IPS-NIHi7 (cell line): ENCODE data around the gene NUAK1.

Source experiments
- DNase-seq: peaks from one replicate; pipeline ENCODE4 v3.0.0; 2012; ENCODE audit warnings: mixed read lengths; ENCODE audit errors: extremely low spot score

NUAK1 gene

GRCh38 chr12:106110626-106111300 is 28.0 kb downstream of the NUAK1 start:
- no peak for DNase-seq

GRCh38 chr12:106109168-106109910 is 29.4 kb downstream of the NUAK1 start:
- DNase-seq: no peak

DNA sequence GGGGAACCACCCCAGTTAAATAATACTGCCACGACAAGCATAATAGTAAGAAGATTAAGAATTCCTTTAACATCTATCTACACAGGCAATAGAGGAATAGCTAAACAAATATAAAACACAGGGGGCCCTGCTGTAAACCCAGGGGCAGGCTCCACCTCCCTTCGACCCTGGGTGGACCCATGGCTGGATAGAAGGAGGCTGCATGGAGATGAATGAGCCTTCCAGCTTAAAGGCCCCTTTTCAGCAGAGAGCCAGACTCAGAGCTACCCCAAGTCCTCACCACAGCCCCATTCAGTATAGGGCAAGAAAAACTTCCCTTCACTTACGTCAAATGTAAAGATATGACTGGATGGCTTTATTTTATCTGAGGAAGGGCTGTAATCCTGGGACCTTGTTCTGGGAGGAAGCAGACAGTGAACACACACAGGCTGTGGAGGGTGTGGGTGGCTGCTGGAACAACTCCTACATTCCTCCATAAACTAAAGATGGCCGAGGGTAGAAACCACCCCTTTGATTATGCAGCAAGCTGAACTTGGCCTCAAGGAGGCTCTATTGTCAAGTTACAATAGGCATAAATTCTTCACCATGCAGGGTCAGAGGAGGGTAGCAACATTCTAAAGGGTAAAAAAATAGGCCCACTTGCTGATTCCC is 30.4 kb downstream of the NUAK1 start:
- peak; percentile 53 for DNase-seq

DNA sequence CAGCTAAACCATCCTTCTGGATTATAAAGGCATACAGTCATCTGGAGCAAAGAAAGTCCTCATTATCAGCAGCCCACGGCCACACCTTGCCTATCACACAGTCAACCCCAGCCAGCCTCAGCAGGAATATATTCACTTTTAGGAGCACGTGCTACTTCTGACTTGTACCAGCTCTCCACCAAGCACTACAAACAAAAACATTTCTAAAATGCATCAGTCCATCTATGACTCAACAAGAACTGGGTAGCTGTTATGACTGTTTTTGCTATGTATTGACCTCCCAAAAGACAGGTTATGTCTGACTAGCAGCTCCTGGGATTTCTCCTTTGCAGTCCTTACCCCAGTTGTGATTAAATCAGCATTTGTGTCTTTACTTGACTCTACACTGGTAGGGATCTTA is 31.2 kb downstream of the NUAK1 start:
- no peak for DNase-seq

DNA sequence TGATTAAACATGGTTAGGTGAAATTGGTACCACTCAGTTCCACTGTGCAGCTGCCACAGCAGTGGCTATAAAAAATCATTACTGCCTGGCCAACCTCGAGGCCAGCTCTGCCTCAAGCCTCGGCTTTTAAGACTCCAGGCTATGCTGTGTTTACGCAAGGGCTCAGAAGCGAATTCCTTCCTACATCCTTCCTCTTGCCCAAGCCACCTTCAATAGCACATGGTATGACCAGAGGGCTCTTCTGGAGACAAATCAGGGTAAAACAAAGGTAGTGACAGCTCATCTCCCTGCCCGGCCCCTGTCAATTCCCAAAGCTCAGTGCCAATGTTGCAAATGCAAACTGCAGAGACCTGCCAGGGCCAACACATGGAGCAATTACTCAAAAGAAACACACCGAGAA is 31.9 kb downstream of the NUAK1 start:
- DNase-seq: no peak

GRCh38 chr12:106106061-106106566 is 32.6 kb downstream of the NUAK1 start:
- DNase-seq: no peak

DNA sequence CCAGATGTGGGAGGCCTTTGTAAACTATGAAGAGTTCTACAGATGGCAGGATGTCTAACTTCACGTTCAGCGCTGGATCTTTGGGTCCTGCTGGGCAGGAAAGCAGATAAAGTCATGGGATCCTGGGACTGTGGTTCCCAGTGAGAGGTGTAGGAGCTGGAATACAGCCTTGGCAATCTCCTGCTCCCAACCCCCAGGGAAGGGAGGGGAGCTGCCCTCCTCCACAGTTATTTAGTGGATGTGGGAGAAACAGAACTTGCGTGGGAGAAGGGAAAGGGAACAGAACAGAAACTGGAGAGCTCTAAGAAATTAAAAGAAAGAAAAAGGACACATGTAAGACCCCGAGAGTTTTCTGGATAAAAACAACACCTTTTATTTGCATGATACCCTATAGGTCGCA is 37.0 kb downstream of the NUAK1 start:
- DNase-seq: no peak

GRCh38 chr12:106098691-106099200 is 40.0 kb downstream of the NUAK1 start:
- no peak for DNase-seq

- DNase-seq: no peak
These were observed 41.7 kb downstream of the NUAK1 start for GRCh38 chr12:106097011-106097410.

GRCh38 chr12:106096376-106096775 is 42.4 kb downstream of the NUAK1 start:
- DNase-seq: no peak

- no peak for DNase-seq
These were observed 44.5 kb downstream of the NUAK1 start for GRCh38 chr12:106094304-106094703.

- DNase-seq: no peak
These were observed 45.5 kb downstream of the NUAK1 start for GRCh38 chr12:106093246-106093645.

GRCh38 chr12:106091446-106091820 is 47.3 kb downstream of the NUAK1 start:
- DNase-seq: no peak

DNA sequence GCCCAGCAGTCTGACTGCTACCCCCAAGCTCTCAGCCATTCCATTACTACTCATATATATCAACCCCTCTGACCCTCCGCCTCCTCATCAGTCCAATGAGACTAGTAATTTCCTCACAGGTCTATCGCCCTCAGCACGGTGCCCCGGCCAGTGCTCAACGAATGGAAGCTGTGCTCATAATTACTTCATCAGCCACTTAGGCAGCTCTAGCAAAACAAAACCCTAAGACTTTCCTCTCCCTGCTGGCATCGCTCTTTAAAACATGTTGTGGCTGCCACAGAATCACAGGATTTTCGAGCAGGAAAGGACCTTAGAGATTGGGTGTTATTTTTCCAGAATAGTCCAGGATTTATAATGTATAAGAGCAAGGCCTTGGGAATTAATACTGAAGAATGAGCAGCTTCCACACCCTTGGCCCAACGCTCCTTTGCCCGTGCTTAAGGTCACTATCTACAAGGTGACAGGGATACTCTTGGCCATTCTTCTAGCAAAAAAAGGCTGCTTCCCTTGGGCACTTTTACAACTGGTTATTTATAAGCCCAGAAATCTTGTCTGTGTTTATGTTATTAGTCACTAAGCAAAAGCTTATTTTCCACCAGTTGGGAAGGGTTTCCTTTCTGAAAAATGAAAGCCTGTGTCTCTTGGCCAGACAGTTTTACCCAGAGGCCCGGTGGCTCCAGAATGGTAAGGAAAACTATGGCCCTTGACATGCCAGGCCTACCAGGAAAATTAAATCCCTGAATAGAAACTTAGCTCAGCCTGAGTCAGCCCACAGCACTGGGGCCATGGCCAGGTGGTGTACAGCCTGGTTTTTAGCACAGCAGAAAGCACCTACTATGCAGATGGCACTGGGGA is 47.9 kb downstream of the NUAK1 start:
- DNase-seq: no peak

GRCh38 chr12:106089935-106090334 is 48.8 kb downstream of the NUAK1 start:
- no peak for DNase-seq

GRCh38 chr12:106088811-106089485 is 49.8 kb downstream of the NUAK1 start:
- no peak for DNase-seq

DNA sequence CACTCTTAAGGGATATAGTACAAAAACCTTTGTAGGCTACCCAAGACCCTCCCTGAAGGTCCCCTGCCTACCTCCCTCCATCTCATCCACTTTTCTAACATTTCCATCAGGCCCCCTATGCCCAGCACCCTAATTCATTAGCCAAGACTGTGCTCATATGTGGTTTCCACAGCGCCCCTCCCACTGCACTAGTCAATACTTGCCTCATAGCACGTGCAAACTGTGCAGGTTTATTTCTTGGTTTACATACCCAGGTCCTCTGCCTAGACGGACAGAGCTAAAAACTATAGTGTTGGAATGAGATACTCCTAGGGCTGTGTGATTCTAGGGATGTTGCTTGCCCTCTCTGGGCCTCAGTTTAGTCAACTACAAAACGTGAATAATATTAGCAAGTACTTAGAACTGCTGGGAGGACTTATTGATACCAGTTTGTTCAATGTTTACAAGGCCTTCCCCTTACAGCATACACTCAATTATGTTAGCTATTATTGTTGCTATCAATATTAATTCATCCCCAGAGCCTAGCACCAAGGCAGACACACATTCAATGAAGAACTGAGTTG is 50.4 kb downstream of the NUAK1 start:
- no peak for DNase-seq

DNA sequence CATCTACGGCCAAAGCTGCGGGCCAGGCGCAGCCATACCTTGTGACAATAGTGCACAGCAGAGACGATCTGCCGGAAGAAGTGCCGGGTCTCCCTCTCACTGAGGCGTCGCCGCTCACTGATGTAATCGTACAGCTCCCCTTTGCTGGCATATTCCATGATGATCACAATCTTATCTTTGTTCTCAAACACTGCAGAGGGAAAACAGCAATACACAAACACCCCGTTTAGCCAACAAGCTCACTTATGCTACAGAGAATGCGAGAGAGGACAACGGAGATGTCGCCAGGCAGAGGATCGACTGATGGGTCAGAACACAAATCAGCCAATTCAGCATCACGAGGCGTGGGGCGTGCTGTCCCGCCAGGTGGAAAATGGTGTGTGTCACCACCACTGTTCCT is 52.1 kb downstream of the NUAK1 start:
- no peak for DNase-seq

DNA sequence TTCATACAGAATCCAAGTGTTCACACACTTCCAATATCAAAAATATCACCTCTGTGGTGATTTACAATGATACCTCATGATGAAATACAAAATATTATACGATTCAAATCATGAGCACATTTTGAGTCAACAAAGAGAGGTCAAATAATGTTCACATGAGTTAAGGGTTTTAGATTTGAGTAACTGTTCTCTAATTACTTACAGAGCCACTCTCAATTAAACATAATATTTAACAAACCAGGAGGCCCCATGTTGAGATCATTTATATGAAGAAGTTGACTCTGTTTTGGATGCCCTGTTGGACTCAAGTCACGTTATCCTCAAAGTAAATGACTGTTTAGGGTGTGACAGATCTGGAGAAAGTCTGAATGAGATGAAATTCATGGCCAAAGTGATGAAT is 53.5 kb downstream of the NUAK1 start:
- DNase-seq: no peak

DNA sequence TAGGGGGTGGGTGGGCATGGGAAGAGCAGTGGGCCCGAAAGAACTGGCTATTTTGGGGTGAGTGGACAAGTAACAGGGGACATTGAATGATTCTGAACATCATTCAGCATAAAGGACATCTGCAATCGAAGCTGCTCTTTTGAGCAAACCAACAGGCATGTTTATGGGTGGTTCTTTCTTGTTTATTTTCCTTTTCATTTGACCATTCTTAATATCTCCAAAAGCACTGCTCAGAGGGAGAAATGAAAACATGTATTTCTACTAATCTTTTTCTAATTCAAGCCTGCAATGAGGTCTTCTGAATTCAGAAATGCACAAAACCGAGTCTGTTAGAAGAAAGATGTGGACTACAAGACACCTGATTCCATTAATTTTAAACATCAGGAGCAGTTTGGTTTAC is 54.0 kb downstream of the NUAK1 start:
- no peak for DNase-seq
